H1 (cell line): Measurements from ENCODE around the gene DNAI2. TPM values are rescaled to one million over a fixed set of nuclear protein-coding genes. Genes with fewer than 3 reads are reported as not detected.

Experiments used
- BACH1 ChIP-seq: IDR thresholded peaks from 2 replicates; pipeline ENCODE4 v1.6.1; 2012; ENCODE audit warnings: low read length, improper control_type of control experiment
- CBX8 ChIP-seq: fragments of 300-800, 300-1000 bp; sonication (generic); IDR thresholded peaks from 2 replicates; pipeline ENCODE4 v1.7.1; 2016; ENCODE audit warnings: low read depth, low read length, borderline replicate concordance
- CHD1 ChIP-seq: IDR thresholded peaks from 2 replicates; pipeline ENCODE4 v1.6.1; 2012; ENCODE audit warnings: low read depth, low read length, improper control_type of control experiment
- CHD2 ChIP-seq: IDR thresholded peaks from 2 replicates; pipeline ENCODE4 v1.6.1; 2012; ENCODE audit warnings: low read length, improper control_type of control experiment
- CREB1 ChIP-seq: IDR thresholded peaks from 2 replicates; pipeline ENCODE4 v1.6.1; 2012; ENCODE audit warnings: inconsistent platforms
- JUND ChIP-seq: IDR thresholded peaks from 2 replicates; pipeline ENCODE4 v1.6.1; 2011; ENCODE audit warnings: mild to moderate bottlenecking, improper control_type of control experiment, low read length
- KDM1A ChIP-seq: fragments of 200-600, 300-600 bp; sonication (generic); IDR thresholded peaks from 2 replicates; pipeline ENCODE4 v1.7.1; 2016; ENCODE audit warnings: mild to moderate bottlenecking, low read length, borderline replicate concordance
- MAFK ChIP-seq: IDR thresholded peaks from 2 replicates; pipeline ENCODE4 v1.6.1; 2012; ENCODE audit warnings: low read depth, mild to moderate bottlenecking, improper control_type of control experiment, low read length
- NANOG ChIP-seq: IDR thresholded peaks from 2 replicates; pipeline ENCODE4 v1.6.1; 2011; ENCODE audit warnings: low read length, low read depth, mild to moderate bottlenecking, inconsistent platforms; ENCODE audit not compliant: insufficient read depth, poor library complexity, severe bottlenecking
- PHF8 ChIP-seq: fragments of 200-600 bp; sonication (generic); conservative IDR thresholded peaks from 2 replicates; pipeline ENCODE4 v1.7.1; 2012; ENCODE audit warnings: low read depth, mild to moderate bottlenecking, inconsistent platforms, low read length, moderate library complexity
- RBBP5 ChIP-seq: IDR thresholded peaks from 2 replicates; pipeline ENCODE4 v1.7.1; 2012; ENCODE audit warnings: low read depth, mild to moderate bottlenecking, inconsistent platforms, low read length, moderate library complexity, borderline replicate concordance
- RXRA ChIP-seq: IDR thresholded peaks from 2 replicates; pipeline ENCODE4 v1.6.1; 2011; ENCODE audit warnings: low read depth, mild to moderate bottlenecking, low read length, moderate library complexity; ENCODE audit not compliant: insufficient read depth
- TAF1 ChIP-seq: IDR thresholded peaks from 2 replicates; pipeline ENCODE4 v1.6.1; 2011; ENCODE audit warnings: mild to moderate bottlenecking, low read depth, low read length
- TEAD4 ChIP-seq: IDR thresholded peaks from 2 replicates; pipeline ENCODE4 v1.6.1; 2012; ENCODE audit warnings: low read depth, low read length, inconsistent platforms, mixed read lengths
- ZNF274 ChIP-seq: IDR thresholded peaks from 2 replicates; pipeline ENCODE4 v1.7.0; 2012; ENCODE audit warnings: low read length, borderline replicate concordance; ENCODE audit errors: extremely low read depth
- polyA plus RNA-seq, 7 experiments: library from polyadenylated mRNA; depleted of rRNA in 3 of 7; stranded (reverse) in 5 of 7; unstranded in 2 of 7; fragments of >200 nt in 5 of 7; fragments of 200-250 nt in 2 of 7; gene quantifications; 1 replicate in 5 of 7; 2 replicates in 1 of 7; 4 replicates in 1 of 7; pipeline versions ENCODE4 v1.2.1 to v1.2.3, GENCODE V29; 2011 to 2013; ENCODE audit warnings: missing spikeins in 2 of 7, mixed read lengths in 2 of 7
- total RNA-seq: library from RNA; stranded (reverse); fragmentation: NEBNext Ultra II Directional; extraction: Animal tissue kit (Norgen Biotek cat#: 25700); gene quantifications from 2 replicates; pipeline ENCODE4 v1.2.1, GENCODE V29; 2021
- TF ChIP-seq, protein P1 (sequence below): IDR thresholded peaks from 2 replicates; pipeline ENCODE4 v1.6.1; 2011; ENCODE audit warnings: low read depth, mild to moderate bottlenecking, low read length; ENCODE audit not compliant: insufficient read depth
- TF ChIP-seq, protein P2 (sequence below), 3 experiments: IDR thresholded peaks; 1 replicate in 2 of 3; 2 replicates in 1 of 3; pipeline versions ENCODE4 v1.5.1 to v1.6.1; 2011; ENCODE audit warnings: low read length in 3 of 3, mild to moderate bottlenecking in 3 of 3, inconsistent platforms in 2 of 3, low read depth in 1 of 3, moderate library complexity in 1 of 3; ENCODE audit not compliant: insufficient read depth in 1 of 3; ENCODE audit errors: control extremely low read depth in 1 of 3
- TF ChIP-seq, protein P3 (sequence below): IDR thresholded peaks from 2 replicates; pipeline ENCODE4 v1.6.1; 2012; ENCODE audit warnings: low read length, inconsistent platforms
- TF ChIP-seq, protein P4 (sequence below): IDR thresholded peaks from 2 replicates; pipeline ENCODE4 v1.6.1; 2012; ENCODE audit warnings: inconsistent platforms

Gene DNAI2
- total and polyA plus RNA-seq, 2 of the 8 experiments (the other 6 are each of a cell fraction or from before 2014, with no cell fraction given): 0.08 to 0.15 TPM

DNA sequence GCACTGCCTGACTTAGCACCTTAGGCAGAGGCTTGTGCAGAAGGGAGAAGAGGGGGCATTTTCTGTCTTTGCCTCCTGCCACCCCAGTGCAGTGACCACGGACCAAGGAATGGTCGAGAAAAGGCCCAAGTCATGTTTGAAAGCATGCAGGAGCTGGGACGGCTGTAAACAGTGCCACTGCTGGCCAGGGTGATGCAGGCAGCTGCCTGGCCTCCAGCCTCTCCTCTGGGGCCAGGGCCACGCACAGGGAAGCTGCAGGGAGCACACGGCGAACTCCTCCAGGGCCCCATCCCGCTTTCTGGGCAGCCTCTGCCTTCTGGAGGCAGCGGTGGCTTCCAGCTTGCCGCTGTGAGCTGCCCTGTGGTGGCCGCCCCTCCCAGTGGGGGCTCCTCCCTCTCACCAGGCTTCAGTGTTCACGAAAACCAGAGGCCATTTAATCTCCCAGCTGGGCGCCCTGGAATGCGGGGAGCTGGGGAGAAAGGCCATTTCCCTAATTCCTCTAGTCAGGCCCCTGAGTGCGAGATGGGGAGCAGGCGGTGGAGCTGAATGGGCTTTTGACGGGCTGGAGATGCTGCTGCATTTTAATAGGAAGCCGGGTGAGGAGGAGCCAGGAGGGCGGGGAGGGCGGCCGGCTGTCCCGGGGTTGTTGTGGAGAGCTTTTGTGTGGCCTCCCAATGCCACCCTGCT lies 28.7 kb upstream of the DNAI2 start (continued):
- TF ChIP-seq, protein P1, sequence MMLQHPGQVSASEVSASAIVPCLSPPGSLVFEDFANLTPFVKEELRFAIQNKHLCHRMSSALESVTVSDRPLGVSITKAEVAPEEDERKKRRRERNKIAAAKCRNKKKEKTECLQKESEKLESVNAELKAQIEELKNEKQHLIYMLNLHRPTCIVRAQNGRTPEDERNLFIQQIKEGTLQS: no peak
- no peak for TF ChIP-seq JUND
- no peak for TF ChIP-seq BACH1
- TF ChIP-seq, protein P2, sequence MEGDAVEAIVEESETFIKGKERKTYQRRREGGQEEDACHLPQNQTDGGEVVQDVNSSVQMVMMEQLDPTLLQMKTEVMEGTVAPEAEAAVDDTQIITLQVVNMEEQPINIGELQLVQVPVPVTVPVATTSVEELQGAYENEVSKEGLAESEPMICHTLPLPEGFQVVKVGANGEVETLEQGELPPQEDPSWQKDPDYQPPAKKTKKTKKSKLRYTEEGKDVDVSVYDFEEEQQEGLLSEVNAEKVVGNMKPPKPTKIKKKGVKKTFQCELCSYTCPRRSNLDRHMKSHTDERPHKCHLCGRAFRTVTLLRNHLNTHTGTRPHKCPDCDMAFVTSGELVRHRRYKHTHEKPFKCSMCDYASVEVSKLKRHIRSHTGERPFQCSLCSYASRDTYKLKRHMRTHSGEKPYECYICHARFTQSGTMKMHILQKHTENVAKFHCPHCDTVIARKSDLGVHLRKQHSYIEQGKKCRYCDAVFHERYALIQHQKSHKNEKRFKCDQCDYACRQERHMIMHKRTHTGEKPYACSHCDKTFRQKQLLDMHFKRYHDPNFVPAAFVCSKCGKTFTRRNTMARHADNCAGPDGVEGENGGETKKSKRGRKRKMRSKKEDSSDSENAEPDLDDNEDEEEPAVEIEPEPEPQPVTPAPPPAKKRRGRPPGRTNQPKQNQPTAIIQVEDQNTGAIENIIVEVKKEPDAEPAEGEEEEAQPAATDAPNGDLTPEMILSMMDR (IDR thresholded peaks at IDR 0.05; ENCODE audit: control extremely low read depth in 1 of 3, insufficient read depth in 1 of 3, low read depth in 1 of 3, low read length in 3 of 3): peak; percentile 16 to 32 (median 24); a peak in 3 of 4 replicates
- no peak for TF ChIP-seq CHD1
- TF ChIP-seq MAFK: no peak; the same call in 1 of the 2 replicates
- TF ChIP-seq RBBP5: no peak
- peak; percentile 95 for TF ChIP-seq TEAD4
- peak; percentile 43; the same call in 1 of the 2 replicates for TF ChIP-seq KDM1A
- no peak for TF ChIP-seq PHF8
- TF ChIP-seq CREB1: no peak
- TF ChIP-seq RXRA: 0 out of 2 replicates have a peak, but pooled peaks have one; percentile 72
- no peak for TF ChIP-seq CHD2
- TF ChIP-seq, protein P3, sequence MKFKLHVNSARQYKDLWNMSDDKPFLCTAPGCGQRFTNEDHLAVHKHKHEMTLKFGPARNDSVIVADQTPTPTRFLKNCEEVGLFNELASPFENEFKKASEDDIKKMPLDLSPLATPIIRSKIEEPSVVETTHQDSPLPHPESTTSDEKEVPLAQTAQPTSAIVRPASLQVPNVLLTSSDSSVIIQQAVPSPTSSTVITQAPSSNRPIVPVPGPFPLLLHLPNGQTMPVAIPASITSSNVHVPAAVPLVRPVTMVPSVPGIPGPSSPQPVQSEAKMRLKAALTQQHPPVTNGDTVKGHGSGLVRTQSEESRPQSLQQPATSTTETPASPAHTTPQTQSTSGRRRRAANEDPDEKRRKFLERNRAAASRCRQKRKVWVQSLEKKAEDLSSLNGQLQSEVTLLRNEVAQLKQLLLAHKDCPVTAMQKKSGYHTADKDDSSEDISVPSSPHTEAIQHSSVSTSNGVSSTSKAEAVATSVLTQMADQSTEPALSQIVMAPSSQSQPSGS: no peak
- TF ChIP-seq CBX8: no peak
- peak; percentile 72 for TF ChIP-seq NANOG
- TF ChIP-seq TAF1: no peak
- TF ChIP-seq, protein P4, sequence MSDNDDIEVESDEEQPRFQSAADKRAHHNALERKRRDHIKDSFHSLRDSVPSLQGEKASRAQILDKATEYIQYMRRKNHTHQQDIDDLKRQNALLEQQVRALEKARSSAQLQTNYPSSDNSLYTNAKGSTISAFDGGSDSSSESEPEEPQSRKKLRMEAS: peak; percentile 24; the same call in 1 of the 2 replicates
- no peak for TF ChIP-seq ZNF274
